Measurements from ENCODE around the gene TRIM9. TPM values are rescaled to one million over a fixed set of nuclear protein-coding genes. Genes with fewer than 3 reads are reported as not detected.

TRIM9 gene
- total and polyA plus RNA-seq, 5 donors = 0.29 to 1.2 (median 0.77) TPM

GRCh38 chr14:51118993-51119392 is 24.1 kb upstream of the TRIM9 start:
- ATAC-seq = no peak
- intact Hi-C loops (cut with DNase I) = no loop called here
- no peaks in the 10 kb centered on the region for H3K4me1 ChIP-seq (ENCODE audit: control insufficient read depth, insufficient read depth, low read length)
- DNase-seq = no peak
- H3K4me3 ChIP-seq (ENCODE audit: low read length) = no peak overlapping the region
- H3K9me3 ChIP-seq (ENCODE audit: control insufficient read depth, low read length) = no peaks in the 10 kb centered on the region
- H3K27ac ChIP-seq (ENCODE audit: low read length) = no peak overlapping the region
- H3K27me3 ChIP-seq (ENCODE audit: control insufficient read depth, insufficient read depth) = no peaks in the 10 kb centered on the region

- no peak overlapping the region for H3K4me3 ChIP-seq (ENCODE audit: low read length)
- no peaks in the 10 kb centered on the region for H3K4me1 ChIP-seq (ENCODE audit: control insufficient read depth, insufficient read depth, low read length)
- DNase-seq (no peak), ATAC-seq (no peak)
- H3K27me3 ChIP-seq (ENCODE audit: control insufficient read depth, insufficient read depth) = no peaks in the 10 kb centered on the region
- intact Hi-C loops (cut with DNase I) = no loop called here
- no peak overlapping the region for H3K27ac ChIP-seq (ENCODE audit: low read length)
- WGBS = 92% methylated on average over 1 of the region's 1 CpG
- no peaks in the 10 kb centered on the region for H3K9me3 ChIP-seq (ENCODE audit: control insufficient read depth, low read length)
Observed at GRCh38 chr14:51117593-51117992, 22.7 kb upstream of the TRIM9 start.

GRCh38 chr14:51116682-51117081 is 21.8 kb upstream of the TRIM9 start:
- no peak for ATAC-seq
- H3K4me3 ChIP-seq (ENCODE audit: low read length) = no peak overlapping the region
- H3K27ac ChIP-seq (ENCODE audit: low read length) = no peak overlapping the region
- no peak for DNase-seq
- WGBS = 90% methylated on average over 1 of the region's 1 CpG
- H3K9me3 ChIP-seq (ENCODE audit: control insufficient read depth, low read length) = no peaks in the 10 kb centered on the region
- H3K4me1 ChIP-seq (ENCODE audit: control insufficient read depth, insufficient read depth, low read length) = no peaks in the 10 kb centered on the region
- intact Hi-C loops (cut with DNase I) = no loop called here
- no peaks in the 10 kb centered on the region for H3K27me3 ChIP-seq (ENCODE audit: control insufficient read depth, insufficient read depth)

GRCh38 chr14:51109651-51110050 is 14.7 kb upstream of the TRIM9 start:
- no peak for DNase-seq
- intact Hi-C loops (cut with DNase I) = no loop called here
- no peak for ATAC-seq
- Histone ChIP-seq H3K4me1 (ENCODE audit: control insufficient read depth, insufficient read depth, low read length) (no peaks in the 10 kb centered on the region), H3K4me3 (ENCODE audit: low read length) (no peak overlapping the region), H3K27me3 (ENCODE audit: control insufficient read depth, insufficient read depth) (no peaks in the 10 kb centered on the region), H3K9me3 (ENCODE audit: control insufficient read depth, low read length) (no peaks in the 10 kb centered on the region), H3K27ac (ENCODE audit: low read length) (no peak overlapping the region)
- WGBS = 54% methylated on average over 3 of the region's 3 CpGs

GRCh38 chr14:51107801-51108200 is 12.9 kb upstream of the TRIM9 start:
- WGBS = 86% methylated on average over 1 of the region's 1 CpG
- Histone ChIP-seq H3K27ac (ENCODE audit: low read length) (no peak overlapping the region), H3K27me3 (ENCODE audit: control insufficient read depth, insufficient read depth) (no peaks in the 10 kb centered on the region), H3K9me3 (ENCODE audit: control insufficient read depth, low read length) (no peaks in the 10 kb centered on the region), H3K4me3 (ENCODE audit: low read length) (no peak overlapping the region), H3K4me1 (ENCODE audit: control insufficient read depth, insufficient read depth, low read length) (no peaks in the 10 kb centered on the region)
- intact Hi-C loops (cut with DNase I) = no loop called here
- DNase-seq (no peak), ATAC-seq (no peak)

- no peak for ATAC-seq
- no peak for DNase-seq
- Histone ChIP-seq H3K27me3 (ENCODE audit: control insufficient read depth, insufficient read depth) (no peaks in the 10 kb centered on the region), H3K9me3 (ENCODE audit: control insufficient read depth, low read length) (no peaks in the 10 kb centered on the region), H3K4me3 (ENCODE audit: low read length) (no peak overlapping the region), H3K27ac (ENCODE audit: low read length) (no peak overlapping the region), H3K4me1 (ENCODE audit: control insufficient read depth, insufficient read depth, low read length) (no peaks in the 10 kb centered on the region)
- intact Hi-C loops (cut with DNase I) = no loop called here
Observed at GRCh38 chr14:51104467-51104866, 9.6 kb upstream of the TRIM9 start.

GRCh38 chr14:51097287-51097686 is 2.4 kb upstream of the TRIM9 start:
- DNase-seq (no peak), ATAC-seq (no peak)
- H3K9me3 ChIP-seq (ENCODE audit: control insufficient read depth, low read length) = no peaks in the 10 kb centered on the region
- WGBS = 82% methylated on average over 1 of the region's 1 CpG
- no peaks in the 10 kb centered on the region for H3K27me3 ChIP-seq (ENCODE audit: control insufficient read depth, insufficient read depth)
- H3K4me3 ChIP-seq (ENCODE audit: low read length) = no peak overlapping the region
- intact Hi-C loops (cut with DNase I) = no loop called here
- H3K4me1 ChIP-seq (ENCODE audit: control insufficient read depth, insufficient read depth, low read length) = peaks cover 9% of the 10 kb centered on the region
- H3K27ac ChIP-seq (ENCODE audit: low read length) = no peak overlapping the region

GRCh38 chr14:51096870-51097269 is 2.0 kb upstream of the TRIM9 start:
- Histone ChIP-seq H3K27ac (ENCODE audit: low read length) (no peak overlapping the region), H3K9me3 (ENCODE audit: control insufficient read depth, low read length) (no peaks in the 10 kb centered on the region), H3K4me3 (ENCODE audit: low read length) (no peak overlapping the region), H3K27me3 (ENCODE audit: control insufficient read depth, insufficient read depth) (no peaks in the 10 kb centered on the region), H3K4me1 (ENCODE audit: control insufficient read depth, insufficient read depth, low read length) (peaks cover 9% of the 10 kb centered on the region)
- WGBS = 91% methylated on average over 2 of the region's 2 CpGs
- ATAC-seq (no peak), DNase-seq (no peak)
- intact Hi-C loops (cut with DNase I) = no loop called here

- DNase-seq (peak; percentile 29 to 50 (median 47)), ATAC-seq (peak in 1 of 2 donors; percentile 40)
- H3K9me3 ChIP-seq (ENCODE audit: control insufficient read depth, low read length) = no peaks in the 10 kb centered on the region
- H3K27ac ChIP-seq (ENCODE audit: low read length) = no peak overlapping the region
- WGBS = 16% methylated on average over 19 of the region's 19 CpGs
- intact Hi-C loops (cut with DNase I) = no loop called here
- H3K27me3 ChIP-seq (ENCODE audit: control insufficient read depth, insufficient read depth) = no peaks in the 10 kb centered on the region
- peak overlapping the region; percentile 56 for H3K4me3 ChIP-seq (ENCODE audit: low read length)
- peaks cover 9% of the 10 kb centered on the region for H3K4me1 ChIP-seq (ENCODE audit: control insufficient read depth, insufficient read depth, low read length)
Observed at GRCh38 chr14:51095854-51096823, 1.2 kb upstream of the TRIM9 start.

GRCh38 chr14:51094282-51094821 is 553 bp downstream of the TRIM9 start:
- Histone ChIP-seq H3K27ac (ENCODE audit: low read length) (no peak overlapping the region), H3K4me3 (ENCODE audit: low read length) (peak overlapping the region; percentile 56), H3K4me1 (ENCODE audit: control insufficient read depth, insufficient read depth, low read length) (peaks cover 9% of the 10 kb centered on the region), H3K27me3 (ENCODE audit: control insufficient read depth, insufficient read depth) (no peaks in the 10 kb centered on the region), H3K9me3 (ENCODE audit: control insufficient read depth, low read length) (no peaks in the 10 kb centered on the region)
- intact Hi-C loops (cut with DNase I) = no loop called here
- WGBS = 2% methylated on average over 46 of the region's 46 CpGs
- ATAC-seq (peak in 1 of 2 donors; percentile 25), DNase-seq (peak; percentile 20 to 64 (median 56))

- Histone ChIP-seq H3K27ac (ENCODE audit: low read length) (no peak overlapping the region), H3K4me1 (ENCODE audit: control insufficient read depth, insufficient read depth, low read length) (peaks cover 9% of the 10 kb centered on the region), H3K4me3 (ENCODE audit: low read length) (peak overlapping the region; percentile 14), H3K27me3 (ENCODE audit: control insufficient read depth, insufficient read depth) (no peaks in the 10 kb centered on the region), H3K9me3 (ENCODE audit: control insufficient read depth, low read length) (no peaks in the 10 kb centered on the region)
- peak; percentile 15 to 66 (median 45) for DNase-seq
- intact Hi-C loops (cut with DNase I) = no loop called here
- ATAC-seq = no peak
- WGBS = 8% methylated on average over 68 of the region's 68 CpGs
Observed at GRCh38 chr14:51093371-51094281, 1.3 kb downstream of the TRIM9 start.
